Loucy (cell line): ENCODE measurements around the gene ZNF607.

Experiments
- CTCF ChIP-seq: fragments of 200-600 bp; sonication (generic); conservative IDR thresholded peaks from 2 replicates; pipeline ENCODE4 v1.5.1; 2014; ENCODE audit warnings: mild to moderate bottlenecking, antibody characterized with exemption, low read length
- EZH2phosphoT487 ChIP-seq: fragments of 200-600 bp; IDR thresholded peaks from 2 replicates; pipeline ENCODE4 v1.6.1; 2018; ENCODE audit warnings: antibody characterized with exemption, mild to moderate bottlenecking, moderate library complexity, borderline replicate concordance

GRCh38 chr19:37692956-37693620 lies 26.5 kb downstream of the ZNF607 start:
- no peak for TF ChIP-seq CTCF
- TF ChIP-seq EZH2phosphoT487: no peak
